ENCODE results near the gene FARS2.

GRCh38 chr6:5761370-5761769, 500.1 kb downstream of the FARS2 start:
- TF ChIP-seq GATA2 (IDR thresholded peaks at IDR 0.05; ENCODE audit: low read depth, low read length) = no peak
- no peak for TF ChIP-seq GATA3 (IDR thresholded peaks at IDR 0.05; ENCODE audit: low read depth, low read length)
